NCI-H748 treated with DMSO at 0.1 percent for 48 hours (cell line): ENCODE results near the gene SHISA9.
"Not testable (repeated sequence)": the region's sequence is repeated elsewhere in the genome, so short reads cannot be mapped to it uniquely, and the experiment has no call there.

Experiments
- DNase-seq: peaks from one replicate; lab custom pipeline; 2025; lab: John Stamatoyannopoulos, UW

SHISA9 gene

DNA sequence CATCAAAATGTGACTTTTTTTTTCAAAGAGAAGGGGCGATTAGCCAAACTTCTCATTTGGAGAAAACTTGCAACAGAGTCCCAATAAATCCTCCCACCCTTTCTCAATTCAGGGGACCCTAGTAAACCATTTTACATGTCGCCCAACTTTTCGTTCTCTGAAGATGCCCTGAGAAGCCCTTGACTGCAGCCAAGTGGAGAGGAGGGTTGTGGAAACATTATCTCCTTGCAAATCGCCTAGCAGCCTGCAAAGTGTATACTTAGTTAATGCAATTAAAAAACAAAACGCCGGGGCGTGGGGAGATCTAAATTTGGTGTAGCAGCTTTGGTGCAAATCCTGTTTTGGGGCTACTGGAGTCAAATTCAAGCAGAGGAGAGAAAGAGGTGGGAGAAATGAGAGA is 1.2 kb upstream of the SHISA9 start:
- DNase-seq, result no peak

DNA sequence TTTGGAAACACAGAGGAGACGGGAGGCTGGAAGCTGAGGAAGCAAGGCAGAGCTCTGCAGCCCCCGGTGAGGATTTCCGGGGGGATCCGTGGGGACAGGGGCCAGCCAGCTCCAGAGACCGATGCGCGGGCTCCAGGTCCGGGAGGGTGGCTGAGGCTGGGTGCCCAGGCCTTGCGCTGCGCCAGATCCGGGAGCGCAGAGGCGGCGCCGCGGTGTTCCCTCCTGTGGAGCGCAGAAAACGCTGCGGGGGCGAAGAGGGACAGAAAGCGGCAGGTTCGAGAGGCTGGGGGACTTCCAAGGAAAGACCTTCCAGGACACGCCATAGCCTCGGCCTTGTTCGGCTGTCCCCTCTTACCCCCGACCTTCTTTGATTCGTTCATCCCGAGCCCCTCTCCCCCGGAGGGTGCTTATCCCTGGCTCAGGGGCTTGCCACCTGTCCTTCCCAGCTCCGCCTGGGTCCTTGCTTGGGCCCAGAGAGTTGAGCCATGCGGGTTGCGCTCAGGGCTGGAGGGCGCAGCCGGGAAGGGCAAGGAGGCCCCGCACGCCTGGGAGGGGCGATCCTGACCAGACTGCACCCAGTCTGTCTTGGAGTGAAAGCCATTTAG is 697 bp upstream of the SHISA9 start:
- no peak for DNase-seq

DNA sequence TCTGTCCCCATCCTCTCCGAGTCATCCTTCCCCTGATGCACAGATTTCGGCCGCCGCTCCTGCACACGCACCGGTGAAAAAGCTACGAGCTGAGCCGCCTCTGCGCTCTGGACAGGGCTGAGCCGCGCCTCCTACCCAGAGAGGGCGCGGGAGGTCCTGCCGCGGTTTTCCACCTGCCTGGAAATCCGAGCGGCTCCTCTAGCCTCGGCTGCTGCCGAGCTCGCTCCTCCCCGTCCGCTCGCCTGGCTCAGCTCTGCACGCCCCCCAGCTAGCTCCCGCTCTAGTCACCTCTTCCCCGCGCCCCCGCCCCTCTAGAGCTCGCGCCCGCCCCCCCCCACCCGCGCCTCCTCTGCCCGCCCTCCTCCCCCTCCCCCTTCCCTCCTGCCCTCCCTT is 198 bp upstream of the SHISA9 start:
- peak; percentile 24 for DNase-seq

DNA sequence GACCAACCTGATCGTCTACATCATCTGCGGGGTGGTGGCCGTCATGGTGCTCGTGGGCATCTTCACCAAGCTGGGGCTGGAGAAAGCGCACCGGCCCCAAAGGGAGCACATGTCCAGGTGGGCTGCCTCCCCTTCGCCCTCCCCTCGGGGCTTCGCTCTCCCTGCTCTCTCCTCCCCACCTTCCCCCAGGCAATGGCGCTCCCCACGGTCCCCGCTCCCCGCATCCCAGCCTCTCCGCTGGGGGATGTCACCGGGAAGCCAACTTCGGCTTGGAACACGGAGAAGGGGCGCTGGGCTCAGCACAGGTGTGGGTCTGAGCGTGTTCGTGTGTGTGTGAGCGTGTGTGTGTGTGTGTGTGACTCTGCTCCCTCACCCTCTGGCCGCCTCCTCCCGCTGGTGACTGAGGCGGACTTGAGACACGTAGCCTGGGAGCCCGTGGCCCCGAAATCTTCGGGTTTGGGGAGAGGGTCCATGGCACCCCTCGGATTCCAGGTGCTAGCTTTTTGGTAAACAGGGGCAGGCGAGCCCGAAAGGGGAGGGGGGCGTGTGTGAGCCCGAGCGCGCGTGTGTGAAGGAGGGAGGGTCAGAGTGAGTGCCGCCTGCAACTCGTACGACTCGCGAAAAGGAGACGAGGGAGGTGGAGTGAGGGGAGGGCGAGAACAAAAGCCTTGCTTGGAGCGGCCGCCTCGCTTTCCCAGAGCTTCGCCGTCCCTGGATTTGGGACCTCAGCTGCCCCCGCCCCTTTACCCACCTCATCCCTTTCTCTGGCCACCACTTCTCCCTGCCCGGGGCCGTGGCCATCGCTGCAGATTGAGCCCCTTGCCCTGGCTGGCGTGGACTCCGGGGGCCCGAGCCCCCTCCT is 1.3 kb downstream of the SHISA9 start:
- no peak for DNase-seq

DNA sequence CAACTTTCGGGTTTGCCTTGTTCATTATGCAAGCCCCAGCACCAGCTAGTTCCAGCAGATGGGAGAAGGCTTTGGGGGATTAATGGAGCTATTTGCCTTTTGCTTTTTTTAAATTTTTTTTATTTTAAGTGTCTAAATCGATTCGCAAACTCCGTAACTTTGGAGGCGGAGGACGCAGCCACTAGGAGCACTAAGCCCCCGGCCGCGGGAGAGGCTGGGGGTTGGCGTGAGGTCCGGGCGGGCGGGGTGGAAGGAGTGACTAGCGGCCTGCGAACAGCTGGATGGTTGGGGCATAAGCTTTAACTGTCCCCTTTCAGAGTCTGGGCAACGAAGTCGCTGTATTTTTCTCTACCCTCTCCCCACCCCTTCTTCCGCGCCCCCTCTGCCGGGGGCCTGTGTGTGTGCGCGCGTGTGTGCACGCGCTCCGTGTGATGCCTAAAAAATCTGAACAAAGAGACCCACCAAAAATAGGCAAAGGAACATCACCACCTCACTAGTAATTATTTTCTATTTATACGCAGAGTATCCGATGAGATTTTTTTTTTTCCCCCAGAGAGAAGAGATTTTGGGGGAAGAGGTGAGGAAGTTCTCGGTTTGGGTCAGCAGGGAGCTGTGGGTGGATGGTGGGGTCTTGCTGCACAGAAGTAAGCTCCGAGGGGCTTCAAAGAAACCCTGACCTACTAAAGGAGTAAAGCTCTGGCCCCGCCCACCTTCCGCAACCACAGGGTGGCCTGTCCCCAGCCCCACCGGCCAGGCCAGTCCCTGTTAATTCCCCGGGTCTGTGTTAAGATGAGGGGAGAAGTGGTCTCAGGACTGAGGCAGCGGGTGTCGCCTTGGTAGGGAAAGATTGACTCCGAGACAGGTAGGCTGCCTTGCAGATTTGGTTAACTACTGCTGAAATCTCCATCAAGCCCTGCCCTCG is 2.3 kb downstream of the SHISA9 start:
- DNase-seq, result no peak

DNA sequence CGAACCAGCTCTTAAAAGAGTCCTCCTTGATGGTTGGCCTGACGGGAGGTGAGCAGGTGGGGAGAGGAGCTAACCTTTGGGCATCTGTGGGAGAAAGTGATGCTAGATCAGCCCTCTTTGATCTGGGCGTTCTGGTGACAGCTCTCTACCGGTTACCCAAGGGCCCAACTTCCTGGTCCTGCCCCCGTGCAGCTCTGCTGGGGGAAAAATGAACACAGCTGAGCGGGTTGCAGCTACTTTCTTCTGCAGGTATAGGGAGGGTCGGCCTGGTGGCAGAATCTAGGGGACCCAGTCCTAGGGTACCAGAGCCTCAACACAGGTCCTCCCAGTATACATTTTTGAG is 2.9 kb downstream of the SHISA9 start:
- no peak for DNase-seq

DNA sequence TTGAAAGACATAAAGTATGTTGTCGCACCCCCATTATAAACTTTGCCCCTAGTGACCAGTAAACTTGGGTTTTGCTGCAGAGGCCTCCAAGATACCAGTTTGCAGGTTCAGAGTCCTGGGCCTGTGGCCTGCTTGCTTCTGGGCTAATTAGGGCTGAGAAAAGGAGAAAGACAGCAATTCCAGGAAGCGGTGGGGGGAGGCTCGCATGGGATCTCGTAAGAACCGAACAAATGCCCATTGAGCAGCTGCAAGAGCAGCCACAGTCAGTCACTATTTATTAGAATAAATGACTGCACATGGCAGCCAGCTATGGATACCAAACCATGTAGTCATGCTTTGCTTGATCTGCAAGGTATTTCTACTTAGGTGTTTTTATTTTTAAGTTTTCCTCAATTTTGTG is 4.9 kb downstream of the SHISA9 start:
- no peak for DNase-seq

DNA sequence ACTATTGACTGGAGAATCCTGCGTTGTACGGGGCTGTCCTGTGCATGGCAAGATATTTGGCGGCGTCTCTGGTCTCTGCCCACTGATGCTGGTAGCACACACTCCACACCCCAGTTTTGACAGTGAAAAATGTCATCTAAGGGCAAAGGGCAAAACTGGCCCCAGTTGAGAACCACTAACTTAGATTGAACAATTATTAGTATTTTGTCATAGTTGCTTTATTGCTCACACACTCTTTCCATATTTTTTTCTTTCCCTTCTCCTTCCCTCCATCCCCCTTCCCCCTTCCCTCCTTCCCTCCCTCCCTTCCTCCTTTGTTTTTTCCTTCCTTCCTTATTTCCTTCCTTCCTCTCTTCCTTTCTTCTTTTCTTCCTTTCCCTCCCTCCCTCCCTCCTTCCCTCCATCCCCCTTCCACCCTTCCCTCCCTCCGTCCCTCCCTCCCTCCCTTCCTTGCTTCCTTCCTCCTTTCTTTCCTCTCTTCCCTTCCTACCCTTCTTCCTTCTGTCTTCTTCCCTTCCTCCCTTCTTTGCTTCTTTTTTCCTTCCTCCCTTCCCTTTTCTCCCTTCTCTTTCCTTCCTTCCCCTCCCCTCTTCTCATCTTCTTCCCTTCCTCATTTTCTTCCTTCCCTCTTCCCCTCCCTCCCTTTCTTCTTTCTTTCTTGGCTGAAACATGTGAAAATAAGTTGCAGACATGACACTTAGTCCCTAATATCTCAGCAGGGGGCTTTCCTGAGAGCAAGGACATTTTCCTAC is 5.5 kb downstream of the SHISA9 start:
- DNase-seq, result no peak

DNA sequence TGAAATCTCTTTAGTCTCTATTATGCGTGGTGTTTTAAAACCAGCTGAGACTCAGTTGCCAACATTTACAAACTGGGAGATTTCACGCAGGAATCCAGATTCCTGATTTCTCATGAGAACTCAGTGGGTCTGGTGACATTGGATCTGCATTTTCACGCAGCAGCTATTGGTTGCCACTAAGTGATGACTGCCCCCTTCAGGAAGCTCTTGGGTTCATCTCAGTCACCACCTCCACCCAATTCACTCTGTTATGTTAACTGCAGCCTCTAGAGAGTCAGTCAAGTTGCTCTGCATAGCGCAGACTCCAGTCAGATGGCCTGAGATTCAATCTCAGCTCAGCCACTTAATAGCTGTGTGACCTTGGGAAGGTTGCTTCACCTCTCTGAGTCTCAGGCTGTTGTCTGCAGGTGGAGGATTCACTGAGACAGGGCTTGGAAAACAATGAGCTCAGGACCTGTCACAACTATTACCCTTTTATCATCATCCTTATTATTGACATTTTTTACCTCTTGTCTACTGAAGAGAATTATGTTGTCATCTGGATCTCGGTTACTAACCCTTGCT is 6.4 kb downstream of the SHISA9 start:
- DNase-seq, result no peak

DNA sequence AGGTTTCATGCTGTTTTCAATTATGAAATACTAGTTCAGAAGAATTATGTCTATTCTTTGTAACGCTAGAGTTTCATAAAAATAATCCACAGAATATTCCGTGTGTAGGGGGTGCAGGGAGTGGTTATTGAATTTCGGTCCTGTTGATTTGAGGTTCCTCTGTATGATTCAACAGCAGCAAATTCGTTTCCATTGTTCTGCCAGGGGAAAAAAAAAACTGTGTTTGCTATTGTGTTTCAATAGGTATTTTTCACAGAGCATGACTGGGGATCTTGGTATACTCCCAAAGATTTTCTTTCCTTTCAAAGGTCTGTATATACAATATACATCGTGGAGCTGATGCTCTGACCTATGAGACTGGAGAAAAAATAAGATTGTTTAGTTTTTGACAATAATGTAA is 15.8 kb downstream of the SHISA9 start:
- DNase-seq, result no peak

DNA sequence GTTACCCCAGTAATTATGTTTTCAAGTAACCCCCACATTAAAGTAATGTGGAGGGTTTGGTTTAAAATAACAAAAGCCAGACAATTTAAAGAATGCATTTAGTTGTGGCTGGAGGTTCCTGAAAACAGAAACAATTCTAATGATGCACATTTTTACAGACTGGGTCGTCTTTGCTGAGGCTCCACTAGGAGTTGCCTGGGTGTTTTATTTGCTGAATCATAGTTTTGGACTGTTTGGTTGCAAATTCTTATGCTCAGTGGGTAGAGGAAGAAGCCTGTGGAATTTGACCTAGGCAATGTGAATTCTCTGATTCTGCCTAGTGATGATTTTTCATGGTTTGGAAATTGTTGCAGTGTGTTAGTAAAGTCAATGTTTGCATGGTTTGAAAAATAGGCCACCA is 16.3 kb downstream of the SHISA9 start:
- DNase-seq, result no peak

DNA sequence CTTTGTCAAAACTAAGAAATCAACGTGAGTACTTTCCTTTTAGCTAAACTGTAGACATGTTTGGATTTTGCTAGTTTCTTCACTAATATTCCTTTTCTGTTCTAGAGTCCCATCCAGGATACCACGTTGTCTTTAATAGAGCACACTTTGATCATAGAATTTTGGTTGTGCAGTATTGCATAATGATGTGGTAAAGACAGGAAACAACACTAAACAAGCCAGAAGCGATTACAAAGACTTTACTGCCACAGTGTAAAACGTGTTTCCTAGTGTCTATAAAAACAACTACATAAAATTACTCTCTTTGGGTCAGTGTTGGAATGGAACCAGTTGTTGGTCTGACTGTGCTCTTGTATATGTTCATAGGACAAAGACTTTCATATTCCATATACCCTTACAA is 19.3 kb downstream of the SHISA9 start:
- no peak for DNase-seq

DNA sequence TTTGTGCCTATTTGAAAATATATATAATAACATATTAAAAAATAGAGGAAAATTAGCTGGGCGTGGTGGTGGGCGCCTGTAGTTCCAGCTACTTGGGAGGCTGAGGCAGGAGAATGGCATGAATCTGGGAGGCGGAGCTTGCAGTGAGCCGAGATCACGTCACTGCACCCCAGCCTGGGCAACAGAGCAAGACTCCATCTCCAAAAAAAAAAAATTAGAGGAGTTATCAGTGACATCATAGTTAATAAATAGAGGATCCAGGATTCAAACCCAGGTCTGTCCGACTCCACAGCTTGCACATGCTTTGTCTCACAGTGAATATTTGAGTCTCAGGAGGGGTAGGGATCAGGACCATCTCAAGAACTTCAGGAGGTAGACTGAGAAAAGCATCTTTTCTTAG is 22.2 kb downstream of the SHISA9 start:
- DNase-seq, result not testable (repeated sequence)

DNA sequence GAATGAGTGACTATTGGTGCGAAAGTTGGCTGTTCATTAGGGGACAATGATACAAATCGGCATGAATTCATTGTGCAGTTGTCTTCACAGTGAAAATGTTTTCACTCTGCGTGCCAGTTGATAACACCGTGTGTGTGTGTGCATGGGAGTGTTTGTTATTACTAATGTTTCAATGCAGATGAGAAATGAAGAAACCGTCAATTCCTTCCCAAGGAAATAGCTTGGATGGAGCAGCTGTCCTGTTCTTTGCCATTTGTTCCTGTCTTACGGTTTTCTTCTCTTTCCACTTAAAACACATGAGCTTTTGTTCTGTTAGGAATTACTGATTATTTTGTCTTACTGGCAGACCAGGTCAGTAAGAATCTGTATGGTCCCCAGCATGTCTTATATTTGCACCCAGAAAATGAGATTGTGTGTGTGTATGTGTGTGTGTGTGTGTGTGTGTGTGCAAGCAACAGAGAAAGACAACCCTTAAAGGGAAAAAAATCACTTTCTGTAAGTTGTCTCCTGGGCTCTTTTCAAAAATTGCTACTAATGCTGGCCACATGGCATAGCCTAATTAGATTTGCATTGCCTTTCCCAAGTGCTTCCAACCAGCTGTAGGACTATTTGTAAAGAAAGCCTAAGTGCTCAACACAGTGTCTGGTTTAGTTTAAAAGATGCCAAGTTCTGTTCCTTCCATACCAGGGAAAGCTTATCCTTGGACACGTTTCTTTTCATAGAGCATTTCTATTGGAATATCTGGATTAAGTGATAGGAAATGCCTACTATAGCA is 23.8 kb downstream of the SHISA9 start:
- DNase-seq, result no peak

DNA sequence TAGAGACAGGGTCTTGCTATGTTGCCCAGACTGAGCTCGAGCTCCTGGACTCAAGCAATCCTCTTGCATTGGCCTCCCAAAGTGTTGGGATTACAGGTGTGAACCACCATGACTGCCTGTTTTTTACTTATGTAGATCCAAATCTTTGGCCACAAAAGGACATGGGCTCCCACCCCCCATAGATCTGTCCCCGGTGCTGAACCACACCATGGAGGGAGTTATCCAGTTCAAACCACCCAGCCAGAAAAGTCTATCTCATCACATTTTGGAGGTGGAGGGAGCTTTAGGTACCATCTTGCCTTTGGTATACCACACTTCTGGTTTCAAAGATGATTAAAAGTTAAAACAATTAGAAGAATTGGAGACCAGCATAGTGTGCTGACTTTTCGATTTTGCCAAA is 26.2 kb downstream of the SHISA9 start:
- DNase-seq, result no peak

DNA sequence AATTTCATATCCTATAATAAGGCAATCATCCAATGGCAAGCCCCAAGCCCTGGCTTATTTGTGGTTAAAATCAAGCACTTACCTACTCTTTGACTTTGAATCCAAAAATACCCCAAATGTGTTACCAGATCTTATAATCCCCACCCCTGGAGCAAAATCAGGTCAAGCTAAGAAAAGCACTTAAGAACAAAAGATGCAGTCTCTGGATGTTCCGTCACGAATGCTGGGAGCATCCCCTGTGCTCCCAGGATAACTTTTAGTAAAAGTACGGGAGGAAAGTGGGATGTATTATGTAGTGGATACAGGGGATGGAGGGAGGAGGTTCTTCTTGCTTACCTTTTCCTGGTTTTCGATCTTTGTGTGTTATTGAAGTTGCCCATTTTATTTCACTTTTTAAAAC is 29.5 kb downstream of the SHISA9 start:
- no peak for DNase-seq

DNA sequence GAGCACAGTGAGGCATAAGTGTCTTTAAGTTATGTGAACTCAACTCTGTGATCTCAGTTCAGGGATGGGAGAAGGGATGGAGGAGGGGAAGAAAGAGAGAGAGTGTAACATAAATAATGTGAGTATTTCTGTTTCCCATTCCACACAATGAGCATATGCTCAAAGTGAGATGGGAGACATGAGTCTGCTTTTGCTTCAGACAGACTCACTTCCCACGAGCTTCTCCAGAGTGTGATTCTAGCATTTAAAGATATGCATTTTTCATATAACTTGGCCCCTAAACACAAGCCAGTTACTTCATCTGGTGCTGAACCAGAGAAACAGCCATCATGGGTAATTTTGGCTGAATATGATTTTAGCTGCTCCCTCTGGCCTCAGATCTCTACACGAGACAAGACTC is 35.0 kb downstream of the SHISA9 start:
- no peak for DNase-seq

DNA sequence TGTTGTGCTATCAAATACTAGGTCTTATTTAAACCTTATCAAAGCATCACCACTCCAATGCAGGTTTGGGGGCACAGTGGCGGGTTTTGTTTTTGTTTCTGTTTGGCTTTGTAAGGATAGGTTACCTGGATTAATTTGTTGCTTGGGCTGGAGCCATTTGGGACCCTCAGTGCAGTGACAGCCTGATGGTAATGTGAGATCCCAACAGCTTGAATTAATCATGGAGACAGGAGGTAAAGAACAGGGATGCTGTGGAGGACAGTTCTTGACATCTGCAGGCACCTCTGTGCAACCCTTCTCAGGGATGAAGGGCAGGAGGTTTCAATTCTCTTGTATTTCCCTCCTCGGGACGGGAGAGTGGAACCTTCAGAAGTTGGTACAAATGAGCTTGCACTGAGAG is 40.5 kb downstream of the SHISA9 start:
- DNase-seq, result no peak

DNA sequence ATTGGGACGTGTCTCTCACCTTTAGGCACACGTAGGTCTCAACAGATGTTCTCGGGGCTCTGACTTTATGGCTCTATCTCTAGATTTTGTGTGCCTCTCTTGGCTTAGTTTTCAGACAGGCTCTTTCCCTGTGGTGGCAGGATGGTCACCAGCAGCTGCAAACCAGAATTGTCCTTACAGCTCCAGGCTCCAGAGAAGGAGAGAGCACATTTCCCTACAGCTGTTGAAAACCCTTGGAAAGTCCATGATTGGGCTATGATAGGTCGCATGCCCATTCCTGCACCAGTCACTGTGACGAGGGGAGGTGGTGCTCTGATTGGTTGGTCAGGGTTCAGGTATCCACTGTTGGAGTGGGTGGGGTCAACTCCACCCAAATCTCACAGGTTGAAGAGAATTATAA is 41.5 kb downstream of the SHISA9 start:
- no peak for DNase-seq

DNA sequence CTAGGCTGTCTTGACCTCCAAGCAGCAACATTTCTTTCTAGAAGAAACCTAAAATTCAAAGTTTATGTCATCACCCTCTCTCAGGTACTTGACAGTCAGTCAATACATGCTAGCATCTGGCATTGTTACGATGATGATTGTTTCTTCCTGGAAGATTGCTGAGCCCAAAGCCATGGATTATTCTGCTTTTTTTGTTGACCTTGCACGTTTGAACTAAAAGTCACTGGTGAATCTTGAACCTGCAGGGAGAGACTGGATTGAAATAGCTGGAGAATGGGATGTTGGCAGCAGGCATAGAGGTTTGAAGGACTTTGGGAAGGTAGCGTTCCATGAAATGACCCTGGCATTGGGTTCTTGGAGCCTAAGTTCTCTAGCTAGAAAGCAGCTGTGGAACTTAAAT is 42.9 kb downstream of the SHISA9 start:
- DNase-seq, result no peak

DNA sequence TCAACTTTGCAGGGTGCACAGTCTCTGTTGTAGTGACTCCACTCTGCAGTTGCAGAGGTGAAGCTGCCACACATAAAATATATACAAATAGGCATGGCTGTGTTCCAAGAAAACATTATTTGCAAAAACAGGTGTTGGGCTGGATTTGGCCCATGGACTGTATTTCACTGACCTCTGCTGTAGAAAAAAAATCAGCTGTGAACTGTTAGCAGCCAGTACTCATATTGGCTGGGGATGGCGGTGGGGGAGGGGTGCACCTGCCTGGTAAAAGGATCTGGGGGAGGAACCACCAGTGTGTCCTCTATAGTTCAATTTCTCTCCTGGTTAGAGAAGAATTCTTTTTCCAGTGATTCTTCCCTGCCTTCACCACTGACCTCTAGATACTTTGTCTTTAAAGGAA is 50.0 kb downstream of the SHISA9 start:
- DNase-seq, result peak; percentile 54
